ENCODE measurements around the gene BST1. TPM values are rescaled to one million over a fixed set of nuclear protein-coding genes. Genes with fewer than 3 reads are reported as not detected.

The BST1 gene
- polyA plus RNA-seq, 1 of the 3 experiments (the other 2 are of a cell fraction): 7.3 TPM

DNA sequence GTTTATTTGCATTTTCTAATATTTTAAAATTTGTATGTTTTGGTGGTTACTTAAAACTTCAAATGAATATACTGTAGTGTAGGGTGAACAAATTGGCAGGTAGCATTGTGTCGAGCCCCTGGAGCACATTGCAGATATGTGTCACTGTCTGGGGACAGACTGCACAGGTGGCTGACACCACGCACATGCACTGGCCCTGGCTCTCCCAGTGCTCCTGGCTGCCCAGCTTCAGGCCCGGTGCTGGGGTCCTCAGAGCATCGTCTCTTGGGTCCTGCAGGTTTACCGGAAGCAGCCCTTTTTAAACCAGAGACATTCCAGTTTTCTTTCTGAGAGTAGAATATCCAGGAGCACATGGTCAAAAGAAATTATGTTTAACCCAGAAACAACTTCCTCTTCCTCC is 15.6 kb downstream of the BST1 start (continued):
- TF ChIP-seq USF2 (IDR thresholded peaks at IDR 0.05; ENCODE audit: borderline replicate concordance, low read depth, low read length): no peak
- TF ChIP-seq ZBTB33 (IDR thresholded peaks at IDR 0.05; ENCODE audit: borderline replicate concordance, low read depth): no peak
- TF ChIP-seq GABPA (IDR thresholded peaks at IDR 0.05; ENCODE audit: low read depth): no peak
- no peak for TF ChIP-seq FOXJ3 (CRISPR knock-in tag; IDR thresholded peaks at IDR 0.05)

- 85% methylated on average over 7 of the region's 7 CpGs for WGBS (ENCODE audit: low lambda C conversion rate)
- Histone ChIP-seq H3K9me2 (no peaks in the 10 kb centered on the region), H3F3A (replicated peaks; ENCODE audit: insufficient read depth) (no peaks in the 10 kb centered on the region), H3K4me3 (ENCODE audit: low read depth in 2 of 2, low read length in 1 of 2) (no peak overlapping the region), H3K9me3 (no peaks in the 10 kb centered on the region), H2AFZ (ENCODE audit: low read depth) (no peak overlapping the region), H3K9ac (no peak overlapping the region), H3K27ac (ENCODE audit: low read depth in 2 of 2, low read length in 1 of 2) (no peak overlapping the region), H3K36me3 (replicated peaks in 1 of 2; ENCODE audit: control insufficient read depth in 1 of 2, insufficient read depth in 2 of 2, low read length in 1 of 2) (no peaks in the 10 kb centered on the region), H3K4me1 (ENCODE audit: control insufficient read depth in 1 of 2, insufficient read depth in 2 of 2, low read depth in 1 of 2, low read length in 1 of 2) (peaks cover 0 to 13% of the 10 kb centered on the region in 2 experiments; a peak in 2 of 4 replicates), H4K20me1 (ENCODE audit: insufficient read depth) (no peaks in the 10 kb centered on the region), H3K79me2 (ENCODE audit: insufficient read depth) (no peaks in the 10 kb centered on the region), H3K27me3 (ENCODE audit: insufficient read depth) (no peaks in the 10 kb centered on the region), H3K4me2 (no peak overlapping the region)
- DNase-seq: no peak
- ChIA-PET POLR2A (no interaction called here), CTCF (interaction anchor here (1.0 to 3.8 kb wide), 2 partner anchors 11 to 87 kb away, joined by 3 to 14 read pairs; no protein-coding TSS in a partner anchor)
- no peak for TF ChIP-seq POLR2AphosphoS5 (IDR thresholded peaks at IDR 0.05; ENCODE audit: low read depth, low read length)
- no peak for TF ChIP-seq EP300 (IDR thresholded peaks at IDR 0.05; ENCODE audit: borderline replicate concordance in 1 of 2, low read depth in 1 of 2, low read length in 1 of 2)
- TF ChIP-seq RAD21 (IDR thresholded peaks at IDR 0.05; ENCODE audit: low read length): no peak
- TF ChIP-seq ELF1 (IDR thresholded peaks at IDR 0.05): no peak
- no peak for TF ChIP-seq NFIC (IDR thresholded peaks at IDR 0.05; ENCODE audit: borderline replicate concordance)
- TF ChIP-seq EZH2phosphoT487 (IDR thresholded peaks at IDR 0.05; ENCODE audit: borderline replicate concordance, low read depth): no peak
- no peak for TF ChIP-seq RFX5 (IDR thresholded peaks at IDR 0.05; ENCODE audit: low read length)
- TF ChIP-seq YY1 (IDR thresholded peaks at IDR 0.05; ENCODE audit: low read depth): no peak
- no peak for TF ChIP-seq TAF1 (IDR thresholded peaks at IDR 0.05; ENCODE audit: borderline replicate concordance, low read depth, low read length)
Observed at GRCh38 chr4:15718959-15719358, 16.1 kb downstream of the BST1 start.

- Histone ChIP-seq H3K79me2 (ENCODE audit: insufficient read depth) (no peaks in the 10 kb centered on the region), H3F3A (replicated peaks; ENCODE audit: insufficient read depth) (no peaks in the 10 kb centered on the region), H4K20me1 (ENCODE audit: insufficient read depth) (no peaks in the 10 kb centered on the region), H2AFZ (ENCODE audit: low read depth) (no peak overlapping the region), H3K27me3 (ENCODE audit: insufficient read depth) (no peaks in the 10 kb centered on the region), H3K36me3 (replicated peaks in 1 of 2; ENCODE audit: control insufficient read depth in 1 of 2, insufficient read depth in 2 of 2, low read length in 1 of 2) (no peaks in the 10 kb centered on the region), H3K4me3 (ENCODE audit: low read depth in 2 of 2, low read length in 1 of 2) (no peak overlapping the region), H3K27ac (ENCODE audit: low read depth in 2 of 2, low read length in 1 of 2) (no peak overlapping the region), H3K9me2 (no peaks in the 10 kb centered on the region), H3K9ac (no peak overlapping the region), H3K4me1 (ENCODE audit: control insufficient read depth in 1 of 2, insufficient read depth in 2 of 2, low read depth in 1 of 2, low read length in 1 of 2) (peaks cover 0 to 13% of the 10 kb centered on the region in 2 experiments; a peak in 2 of 4 replicates), H3K4me2 (no peak overlapping the region), H3K9me3 (no peaks in the 10 kb centered on the region)
- ChIA-PET CTCF (interaction anchor here (1.0 to 3.8 kb wide), 3 partner anchors 10 to 86 kb away, joined by 3 to 14 read pairs (median 3); no protein-coding TSS in a partner anchor), POLR2A (interaction anchor here (0.7 kb wide), 1 partner anchor 14 kb away, joined by 3 read pairs; no protein-coding TSS in a partner anchor)
- no peak for DNase-seq
- 90% methylated on average over 4 of the region's 4 CpGs for WGBS (ENCODE audit: low lambda C conversion rate)
- no peak for TF ChIP-seq EZH2phosphoT487 (IDR thresholded peaks at IDR 0.05; ENCODE audit: borderline replicate concordance, low read depth)
- TF ChIP-seq RFX5 (IDR thresholded peaks at IDR 0.05; ENCODE audit: low read length): no peak
- TF ChIP-seq CHD2 (IDR thresholded peaks at IDR 0.05; ENCODE audit: low read length, partially characterized antibody): no peak
- TF ChIP-seq, protein P1, sequence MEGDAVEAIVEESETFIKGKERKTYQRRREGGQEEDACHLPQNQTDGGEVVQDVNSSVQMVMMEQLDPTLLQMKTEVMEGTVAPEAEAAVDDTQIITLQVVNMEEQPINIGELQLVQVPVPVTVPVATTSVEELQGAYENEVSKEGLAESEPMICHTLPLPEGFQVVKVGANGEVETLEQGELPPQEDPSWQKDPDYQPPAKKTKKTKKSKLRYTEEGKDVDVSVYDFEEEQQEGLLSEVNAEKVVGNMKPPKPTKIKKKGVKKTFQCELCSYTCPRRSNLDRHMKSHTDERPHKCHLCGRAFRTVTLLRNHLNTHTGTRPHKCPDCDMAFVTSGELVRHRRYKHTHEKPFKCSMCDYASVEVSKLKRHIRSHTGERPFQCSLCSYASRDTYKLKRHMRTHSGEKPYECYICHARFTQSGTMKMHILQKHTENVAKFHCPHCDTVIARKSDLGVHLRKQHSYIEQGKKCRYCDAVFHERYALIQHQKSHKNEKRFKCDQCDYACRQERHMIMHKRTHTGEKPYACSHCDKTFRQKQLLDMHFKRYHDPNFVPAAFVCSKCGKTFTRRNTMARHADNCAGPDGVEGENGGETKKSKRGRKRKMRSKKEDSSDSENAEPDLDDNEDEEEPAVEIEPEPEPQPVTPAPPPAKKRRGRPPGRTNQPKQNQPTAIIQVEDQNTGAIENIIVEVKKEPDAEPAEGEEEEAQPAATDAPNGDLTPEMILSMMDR (IDR thresholded peaks at IDR 0.05): no peak
- TF ChIP-seq GATA2 (CRISPR knock-in tag; IDR thresholded peaks at IDR 0.05): no peak
- no peak for TF ChIP-seq ZBTB33 (IDR thresholded peaks at IDR 0.05; ENCODE audit: borderline replicate concordance, low read depth)
- TF ChIP-seq, protein P2, sequence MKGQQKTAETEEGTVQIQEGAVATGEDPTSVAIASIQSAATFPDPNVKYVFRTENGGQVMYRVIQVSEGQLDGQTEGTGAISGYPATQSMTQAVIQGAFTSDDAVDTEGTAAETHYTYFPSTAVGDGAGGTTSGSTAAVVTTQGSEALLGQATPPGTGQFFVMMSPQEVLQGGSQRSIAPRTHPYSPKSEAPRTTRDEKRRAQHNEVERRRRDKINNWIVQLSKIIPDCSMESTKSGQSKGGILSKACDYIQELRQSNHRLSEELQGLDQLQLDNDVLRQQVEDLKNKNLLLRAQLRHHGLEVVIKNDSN (IDR thresholded peaks at IDR 0.05; ENCODE audit: borderline replicate concordance, low read depth): no peak
Observed at GRCh38 chr4:15719506-15719905, 16.6 kb downstream of the BST1 start.

Measured in SK-N-SH (cell line).